KOPT-K1 (cell line): ENCODE results near the gene FOXP1.

Source experiments
- H3K27ac ChIP-seq: fragments of 200-600 bp; sonication (generic); 2 replicates; pipeline ENCODE4 v1.5.1; 2016; ENCODE audit warnings: antibody characterized with exemption, mild to moderate bottlenecking, low read depth, low read length; ENCODE audit not compliant: poor library complexity, severe bottlenecking
- H3K36me3 ChIP-seq: fragments of 200-600 bp; sonication (generic); 2 replicates; pipeline ENCODE4 v1.5.1; 2017; ENCODE audit warnings: antibody characterized with exemption, mild to moderate bottlenecking, low read length, moderate library complexity; ENCODE audit not compliant: insufficient read depth
- H3K9me3 ChIP-seq: fragments of 200-600 bp; sonication (generic); 2 replicates; pipeline ENCODE4 v1.5.1; 2017; ENCODE audit warnings: antibody characterized with exemption, low read length, mild to moderate bottlenecking; ENCODE audit not compliant: insufficient read depth, poor library complexity, severe bottlenecking

Gene FOXP1

GRCh38 chr3:71581457-71582035 lies 2.0 kb downstream of the FOXP1 start:
- Histone ChIP-seq H3K9me3 (no peaks in the 10 kb centered on the region), H3K27ac (no peak overlapping the region), H3K36me3 (0 out of 2 replicates have a peak, but pooled peaks cover 8% of the 10 kb centered on the region)

GRCh38 chr3:71580636-71581456 lies 2.7 kb downstream of the FOXP1 start:
- 0 out of 2 replicates have a peak, but pooled peaks cover 9% of the 10 kb centered on the region for H3K36me3 ChIP-seq
- no peaks in the 10 kb centered on the region for H3K9me3 ChIP-seq
- no peak overlapping the region for H3K27ac ChIP-seq

GRCh38 chr3:71579935-71580406 lies 3.6 kb downstream of the FOXP1 start:
- Histone ChIP-seq H3K36me3 (peaks cover 14% of the 10 kb centered on the region), H3K27ac (no peak overlapping the region)

GRCh38 chr3:71579326-71579934 lies 4.1 kb downstream of the FOXP1 start:
- Histone ChIP-seq H3K27ac (no peak overlapping the region), H3K9me3 (no peaks in the 10 kb centered on the region), H3K36me3 (peaks cover 14% of the 10 kb centered on the region)

More at GRCh38 chr3:71579935-71580406, 3.6 kb downstream of the FOXP1 start:
- H3K9me3 ChIP-seq, result no peaks in the 10 kb centered on the region

- no peaks in the 10 kb centered on the region for H3K9me3 ChIP-seq
- H3K36me3 ChIP-seq, result peaks cover 14% of the 10 kb centered on the region
- no peak overlapping the region for H3K27ac ChIP-seq
Measured at GRCh38 chr3:71578054-71578751, 5.3 kb downstream of the FOXP1 start.

GRCh38 chr3:71577011-71577410 lies 6.5 kb downstream of the FOXP1 start:
- Histone ChIP-seq H3K36me3 (peaks cover 14% of the 10 kb centered on the region), H3K27ac (no peak overlapping the region), H3K9me3 (no peaks in the 10 kb centered on the region)

- Histone ChIP-seq H3K27ac (no peak overlapping the region), H3K36me3 (peaks cover 18% of the 10 kb centered on the region), H3K9me3 (no peaks in the 10 kb centered on the region)
Measured at GRCh38 chr3:71575433-71575832, 8.1 kb downstream of the FOXP1 start.

GRCh38 chr3:71573181-71573580 lies 10.3 kb downstream of the FOXP1 start:
- no peak overlapping the region for H3K27ac ChIP-seq

GRCh38 chr3:71570546-71570945 lies 13.0 kb downstream of the FOXP1 start:
- peaks cover 12% of the 10 kb centered on the region for H3K36me3 ChIP-seq
- no peak overlapping the region for H3K27ac ChIP-seq
- H3K9me3 ChIP-seq, result no peaks in the 10 kb centered on the region

More at GRCh38 chr3:71573181-71573580, 10.3 kb downstream of the FOXP1 start:
- H3K9me3 ChIP-seq, result no peaks in the 10 kb centered on the region
- peaks cover 21% of the 10 kb centered on the region for H3K36me3 ChIP-seq

GRCh38 chr3:71568207-71568606 lies 15.3 kb downstream of the FOXP1 start:
- Histone ChIP-seq H3K9me3 (no peaks in the 10 kb centered on the region), H3K36me3 (peaks cover 7% of the 10 kb centered on the region; the same call in 1 of the 2 replicates), H3K27ac (no peak overlapping the region)

- H3K36me3 ChIP-seq, result peaks cover 7% of the 10 kb centered on the region; the same call in 1 of the 2 replicates
- H3K9me3 ChIP-seq, result no peaks in the 10 kb centered on the region
- no peak overlapping the region for H3K27ac ChIP-seq
Measured at GRCh38 chr3:71566776-71567175, 16.8 kb downstream of the FOXP1 start.

GRCh38 chr3:71565976-71566375 lies 17.6 kb downstream of the FOXP1 start:
- Histone ChIP-seq H3K36me3 (peaks cover 7% of the 10 kb centered on the region; the same call in 1 of the 2 replicates), H3K27ac (no peak overlapping the region), H3K9me3 (no peaks in the 10 kb centered on the region)

GRCh38 chr3:71565316-71565715 lies 18.2 kb downstream of the FOXP1 start:
- Histone ChIP-seq H3K9me3 (no peaks in the 10 kb centered on the region), H3K27ac (no peak overlapping the region), H3K36me3 (0 out of 2 replicates have a peak, but pooled peaks cover 2% of the 10 kb centered on the region)

GRCh38 chr3:71564361-71564760 lies 19.2 kb downstream of the FOXP1 start:
- no peaks in the 10 kb centered on the region for H3K9me3 ChIP-seq
- H3K27ac ChIP-seq, result no peak overlapping the region
- H3K36me3 ChIP-seq, result no peaks in the 10 kb centered on the region

- no peaks in the 10 kb centered on the region for H3K36me3 ChIP-seq
- no peaks in the 10 kb centered on the region for H3K9me3 ChIP-seq
- H3K27ac ChIP-seq, result no peak overlapping the region
Measured at GRCh38 chr3:71563827-71564226, 19.7 kb downstream of the FOXP1 start.
